ENCODE results near the gene CCDC149.

CCDC149 gene

DNA sequence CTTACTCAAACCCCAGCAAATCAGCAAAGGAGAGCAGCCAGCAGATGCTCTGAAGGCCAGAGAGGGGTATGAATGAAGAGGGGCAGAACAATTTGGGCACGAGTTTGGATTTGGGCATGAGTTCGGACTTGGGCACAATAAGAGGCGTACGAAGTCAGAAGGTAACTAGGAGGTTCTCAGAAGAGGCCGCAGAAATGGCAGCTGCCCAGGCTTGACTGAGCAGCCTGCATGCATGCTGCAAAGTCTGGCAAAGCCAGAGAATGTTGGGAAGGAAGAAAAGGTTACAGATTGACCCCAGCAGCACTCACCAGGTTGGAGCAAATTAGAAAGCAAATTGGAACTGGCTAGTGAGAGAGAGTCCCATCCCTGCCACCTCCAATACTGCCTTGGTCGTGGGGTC is 15.2 kb downstream of the CCDC149 start:
- no peak overlapping the region for H3K27ac Mint-ChIP-seq
- H3K9me3 Mint-ChIP-seq, result no peaks in the 10 kb centered on the region

DNA sequence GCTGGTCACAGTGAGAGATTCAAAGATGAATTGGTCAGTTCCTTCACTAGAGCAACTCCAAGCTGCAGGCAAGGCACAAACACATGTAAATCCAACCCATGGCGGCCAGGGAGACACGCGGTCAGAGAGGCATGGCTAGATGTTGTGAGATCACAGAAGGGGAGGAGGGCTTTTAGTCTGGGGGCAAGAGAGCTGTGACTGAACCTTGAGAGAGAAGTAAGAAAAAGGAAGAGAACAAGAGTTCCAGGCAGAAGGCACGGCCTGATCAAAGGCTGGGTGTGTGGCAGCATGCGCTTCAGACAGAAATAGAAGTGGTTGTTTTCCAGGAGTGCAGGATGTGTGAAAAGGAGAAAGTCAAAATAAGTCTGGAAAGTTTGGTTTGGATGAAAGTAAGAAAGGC is 15.9 kb downstream of the CCDC149 start:
- no peak overlapping the region for H3K4me3 Mint-ChIP-seq
- H3K9me3 Mint-ChIP-seq, result no peaks in the 10 kb centered on the region
- H3K27me3 Mint-ChIP-seq, result no peaks in the 10 kb centered on the region
- intact Hi-C loops (cut with micrococcal nuclease), result no loop called here
- no peak overlapping the region for H3K27ac Mint-ChIP-seq
- H3K36me3 Mint-ChIP-seq (ENCODE audit: low read depth), result no peaks in the 10 kb centered on the region
- H3K4me1 Mint-ChIP-seq (ENCODE audit: low read depth), result no peaks in the 10 kb centered on the region

More for the DNA sequence above, 15.2 kb downstream of the CCDC149 start:
- no peaks in the 10 kb centered on the region for H3K4me1 Mint-ChIP-seq (ENCODE audit: low read depth)
- H3K36me3 Mint-ChIP-seq (ENCODE audit: low read depth), result no peaks in the 10 kb centered on the region
- intact Hi-C loops (cut with micrococcal nuclease), result no loop called here
- H3K27me3 Mint-ChIP-seq, result no peaks in the 10 kb centered on the region
- H3K4me3 Mint-ChIP-seq, result no peak overlapping the region

GRCh38 chr4:24896056-24896455 is 16.8 kb downstream of the CCDC149 start:
- Mint-ChIP-seq H3K36me3 (ENCODE audit: low read depth) (peaks cover 2% of the 10 kb centered on the region), H3K9me3 (no peaks in the 10 kb centered on the region), H3K4me1 (ENCODE audit: low read depth) (no peaks in the 10 kb centered on the region), H3K27me3 (no peaks in the 10 kb centered on the region), H3K27ac (no peak overlapping the region), H3K4me3 (no peak overlapping the region)
- intact Hi-C loops (cut with micrococcal nuclease), result no loop called here

DNA sequence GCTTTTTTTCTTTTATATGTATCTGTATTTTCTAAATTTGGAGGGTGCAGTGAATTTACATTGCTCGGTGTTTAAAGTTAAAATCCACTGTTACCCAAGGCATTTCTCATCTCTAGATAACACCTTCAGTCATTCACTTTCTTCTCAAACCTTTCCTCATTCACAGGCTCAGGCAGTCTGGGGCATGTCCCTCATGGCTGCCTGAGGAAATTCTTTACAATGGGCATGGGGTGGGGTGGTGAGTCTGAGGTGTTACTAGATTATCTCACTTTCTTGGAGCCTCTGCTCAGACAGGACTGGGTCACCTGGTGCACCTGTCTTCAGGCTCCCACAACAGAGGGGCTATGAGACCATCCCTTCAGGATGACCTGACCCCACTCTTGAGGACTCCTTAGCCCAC is 17.4 kb downstream of the CCDC149 start:
- H3K4me1 Mint-ChIP-seq (ENCODE audit: low read depth), result no peaks in the 10 kb centered on the region
- H3K9me3 Mint-ChIP-seq, result no peaks in the 10 kb centered on the region
- intact Hi-C loops (cut with micrococcal nuclease), result no loop called here
- H3K4me3 Mint-ChIP-seq, result no peak overlapping the region
- no peak overlapping the region for H3K27ac Mint-ChIP-seq
- peaks cover 6% of the 10 kb centered on the region for H3K36me3 Mint-ChIP-seq (ENCODE audit: low read depth)
- no peaks in the 10 kb centered on the region for H3K27me3 Mint-ChIP-seq

DNA sequence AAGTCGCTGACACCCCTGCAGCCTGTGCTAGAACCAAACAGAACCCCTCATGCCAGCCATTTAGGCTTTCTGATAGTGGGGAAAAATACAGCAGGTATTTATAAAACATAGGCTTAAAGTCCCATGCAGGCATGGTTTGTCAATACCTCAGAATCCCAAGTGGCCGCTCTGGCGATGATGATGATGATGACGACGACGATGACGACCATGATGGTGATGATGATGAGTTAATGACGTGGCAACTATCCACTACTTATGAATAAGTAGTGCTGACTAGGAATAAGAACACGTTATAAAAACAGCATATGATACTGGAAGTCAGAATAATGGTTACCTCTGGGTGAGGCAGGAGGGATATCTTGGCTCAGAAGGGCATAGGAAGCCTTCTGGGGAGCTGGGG is 18.0 kb downstream of the CCDC149 start:
- no peak overlapping the region for H3K4me3 Mint-ChIP-seq
- H3K9me3 Mint-ChIP-seq, result no peaks in the 10 kb centered on the region
- intact Hi-C loops (cut with micrococcal nuclease), result no loop called here
- peaks cover 6% of the 10 kb centered on the region for H3K36me3 Mint-ChIP-seq (ENCODE audit: low read depth)
- no peaks in the 10 kb centered on the region for H3K27me3 Mint-ChIP-seq
- H3K4me1 Mint-ChIP-seq (ENCODE audit: low read depth), result no peaks in the 10 kb centered on the region
- H3K27ac Mint-ChIP-seq, result no peak overlapping the region

- Mint-ChIP-seq H3K27ac (no peak overlapping the region), H3K9me3 (no peaks in the 10 kb centered on the region), H3K4me3 (no peak overlapping the region), H3K27me3 (no peaks in the 10 kb centered on the region), H3K36me3 (ENCODE audit: low read depth) (peaks cover 6% of the 10 kb centered on the region), H3K4me1 (ENCODE audit: low read depth) (peaks cover 1% of the 10 kb centered on the region)
- intact Hi-C loops (cut with micrococcal nuclease), result no loop called here
Measured at GRCh38 chr4:24894243-24894642, 18.6 kb downstream of the CCDC149 start.

DNA sequence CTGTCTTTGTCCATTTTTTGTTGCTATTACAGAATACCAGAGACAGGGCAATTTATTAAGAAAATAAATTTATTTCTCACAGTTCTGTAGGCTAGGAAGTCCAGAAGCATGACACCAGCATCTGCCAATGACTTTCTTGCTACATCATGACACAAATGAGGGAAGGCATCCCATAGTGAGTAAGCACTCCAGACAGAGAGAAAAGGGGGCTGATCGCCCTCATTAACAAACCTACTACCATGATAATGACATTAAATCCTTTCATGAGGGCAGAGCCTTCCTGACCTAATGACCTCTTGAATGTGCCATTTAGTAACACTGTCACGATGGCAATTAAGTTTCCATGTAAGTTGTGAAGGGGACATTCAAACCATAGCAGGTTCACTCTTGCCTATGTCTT is 20.1 kb downstream of the CCDC149 start:
- H3K4me3 Mint-ChIP-seq, result no peak overlapping the region
- peaks cover 11% of the 10 kb centered on the region for H3K4me1 Mint-ChIP-seq (ENCODE audit: low read depth)
- H3K36me3 Mint-ChIP-seq (ENCODE audit: low read depth), result peaks cover 6% of the 10 kb centered on the region
- no peak overlapping the region for H3K27ac Mint-ChIP-seq
- H3K9me3 Mint-ChIP-seq, result no peaks in the 10 kb centered on the region
- intact Hi-C loops (cut with micrococcal nuclease), result no loop called here
- no peaks in the 10 kb centered on the region for H3K27me3 Mint-ChIP-seq

GRCh38 chr4:24892278-24892677 is 20.6 kb downstream of the CCDC149 start:
- H3K9me3 Mint-ChIP-seq, result no peaks in the 10 kb centered on the region
- no peak overlapping the region for H3K27ac Mint-ChIP-seq
- intact Hi-C loops (cut with micrococcal nuclease), result no loop called here
- no peak overlapping the region for H3K4me3 Mint-ChIP-seq
- no peaks in the 10 kb centered on the region for H3K27me3 Mint-ChIP-seq
- H3K4me1 Mint-ChIP-seq (ENCODE audit: low read depth), result peaks cover 13% of the 10 kb centered on the region
- H3K36me3 Mint-ChIP-seq (ENCODE audit: low read depth), result peaks cover 6% of the 10 kb centered on the region

DNA sequence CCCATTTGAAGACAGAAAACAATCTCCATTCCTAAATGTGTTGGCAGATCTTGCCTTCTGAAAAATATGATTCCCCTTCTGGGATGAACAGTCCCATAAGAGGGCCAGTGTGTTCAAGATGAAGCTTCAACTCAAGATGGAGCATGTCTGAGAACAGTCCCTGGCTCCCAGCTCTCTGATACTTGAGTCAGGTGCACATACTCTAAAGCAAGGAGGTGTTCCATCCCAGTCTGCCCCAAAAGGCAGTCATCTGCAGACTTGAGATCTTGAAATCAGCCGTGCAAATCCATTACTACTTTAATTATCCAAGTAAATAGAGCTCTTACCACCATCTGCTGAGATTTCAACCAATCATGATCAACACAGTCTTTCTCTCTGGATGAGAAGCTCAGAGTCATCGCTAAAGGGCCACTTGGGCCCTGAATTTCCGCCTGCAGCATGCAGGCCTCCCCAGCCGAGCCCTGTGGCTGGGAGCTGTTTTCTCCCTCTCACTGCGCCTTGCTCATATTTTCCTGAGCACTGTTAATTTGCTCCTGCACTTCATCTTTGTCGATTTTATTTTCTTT is 22.2 kb downstream of the CCDC149 start:
- H3K36me3 Mint-ChIP-seq (ENCODE audit: low read depth), result peaks cover 6% of the 10 kb centered on the region
- intact Hi-C loops (cut with micrococcal nuclease), result no loop called here
- H3K27ac Mint-ChIP-seq, result no peak overlapping the region
- H3K9me3 Mint-ChIP-seq, result no peaks in the 10 kb centered on the region
- peaks cover 13% of the 10 kb centered on the region for H3K4me1 Mint-ChIP-seq (ENCODE audit: low read depth)
- H3K27me3 Mint-ChIP-seq, result no peaks in the 10 kb centered on the region
- no peak overlapping the region for H3K4me3 Mint-ChIP-seq

DNA sequence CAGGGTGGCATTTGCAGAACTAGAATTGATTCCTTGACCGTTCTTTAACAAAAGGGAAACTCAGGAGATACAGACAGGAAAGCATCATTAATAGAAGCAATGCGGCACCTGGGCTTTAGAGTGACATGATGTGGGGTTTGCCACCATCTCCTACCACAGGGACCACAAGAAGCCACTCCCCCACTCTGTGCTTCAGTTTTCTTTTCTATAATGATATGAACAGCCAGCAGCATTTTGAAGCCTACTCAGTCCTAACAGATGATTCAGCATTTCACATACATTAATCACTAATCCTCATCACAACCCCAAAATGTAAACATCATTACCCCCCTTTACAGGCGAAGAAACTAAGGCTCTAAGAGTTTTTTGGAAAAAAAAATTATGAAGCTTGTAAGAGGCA is 22.9 kb downstream of the CCDC149 start:
- no peaks in the 10 kb centered on the region for H3K27me3 Mint-ChIP-seq
- H3K36me3 Mint-ChIP-seq (ENCODE audit: low read depth), result peaks cover 8% of the 10 kb centered on the region
- no peak overlapping the region for H3K4me3 Mint-ChIP-seq
- H3K4me1 Mint-ChIP-seq (ENCODE audit: low read depth), result peaks cover 13% of the 10 kb centered on the region
- H3K9me3 Mint-ChIP-seq, result no peaks in the 10 kb centered on the region
- intact Hi-C loops (cut with micrococcal nuclease), result no loop called here
- H3K27ac Mint-ChIP-seq, result no peak overlapping the region

DNA sequence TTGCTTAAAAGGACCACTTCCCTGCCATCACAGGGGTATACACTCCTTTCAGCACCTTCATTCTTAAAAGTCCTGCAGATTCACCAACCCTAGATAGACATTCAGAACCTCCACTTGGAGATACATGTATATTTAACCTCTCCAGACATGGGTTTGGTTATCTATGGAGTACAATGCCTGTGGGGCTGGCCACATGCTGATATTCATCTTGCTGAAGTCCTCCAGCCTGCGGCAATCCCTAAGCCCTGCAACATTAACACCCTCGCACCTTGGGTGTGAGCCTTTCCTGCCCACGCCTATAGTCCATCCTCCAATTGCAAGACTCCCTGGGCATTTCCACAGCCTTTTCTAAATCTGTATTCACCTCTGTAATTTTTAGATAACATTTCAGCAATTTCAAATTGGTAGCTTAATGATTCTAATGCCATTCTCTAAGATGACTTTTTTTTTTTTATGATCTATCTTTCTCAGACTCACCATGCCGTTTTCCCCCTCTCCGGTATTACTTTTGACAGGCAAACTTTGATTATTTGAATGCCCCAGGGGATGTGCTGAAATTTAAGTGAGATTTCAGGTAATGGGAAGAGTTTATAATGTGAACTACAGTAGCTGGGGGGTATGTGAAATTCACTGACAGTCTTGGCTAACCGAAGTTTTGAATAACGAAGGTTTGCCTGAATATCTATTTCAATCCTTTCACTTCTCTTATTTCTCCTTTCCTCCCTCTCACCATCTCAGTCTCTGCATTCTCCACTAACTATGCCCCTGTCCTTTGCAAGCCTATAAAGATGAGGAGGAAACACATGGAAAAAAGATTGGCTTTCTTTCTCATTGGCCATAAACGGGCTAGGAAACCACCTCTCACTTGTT is 24.1 kb downstream of the CCDC149 start:
- intact Hi-C loops (cut with micrococcal nuclease), result no loop called here
- Mint-ChIP-seq H3K36me3 (ENCODE audit: low read depth) (peaks cover 15% of the 10 kb centered on the region), H3K27ac (no peak overlapping the region), H3K4me1 (ENCODE audit: low read depth) (peaks cover 13% of the 10 kb centered on the region), H3K4me3 (no peak overlapping the region), H3K27me3 (no peaks in the 10 kb centered on the region), H3K9me3 (no peaks in the 10 kb centered on the region)

- Mint-ChIP-seq H3K9me3 (no peaks in the 10 kb centered on the region), H3K36me3 (ENCODE audit: low read depth) (peaks cover 15% of the 10 kb centered on the region), H3K27ac (no peak overlapping the region), H3K4me3 (no peak overlapping the region), H3K4me1 (ENCODE audit: low read depth) (peaks cover 13% of the 10 kb centered on the region), H3K27me3 (no peaks in the 10 kb centered on the region)
- intact Hi-C loops (cut with micrococcal nuclease), result no loop called here
Measured at GRCh38 chr4:24887881-24888430, 24.9 kb downstream of the CCDC149 start.

DNA sequence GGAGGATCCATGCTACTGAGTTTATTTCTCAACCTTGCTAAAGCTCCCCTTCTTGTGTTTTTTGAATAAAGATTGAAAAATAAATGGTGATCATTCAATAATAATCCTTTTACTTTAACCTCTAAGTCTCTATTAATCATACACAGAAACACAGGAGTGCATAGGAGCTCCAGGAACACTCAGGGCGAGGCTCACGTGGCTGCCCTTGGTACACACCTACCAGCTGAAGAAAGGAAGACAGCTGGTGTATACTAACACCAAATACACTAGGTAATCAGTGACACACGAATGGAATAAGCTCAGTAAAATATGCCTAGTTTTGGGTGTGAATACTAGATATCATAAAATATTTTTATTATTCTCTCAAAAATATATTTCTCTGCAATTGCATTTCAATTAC is 26.2 kb downstream of the CCDC149 start:
- Mint-ChIP-seq H3K27me3 (no peaks in the 10 kb centered on the region), H3K27ac (no peak overlapping the region), H3K4me3 (no peak overlapping the region), H3K4me1 (ENCODE audit: low read depth) (peaks cover 21% of the 10 kb centered on the region), H3K9me3 (no peaks in the 10 kb centered on the region), H3K36me3 (ENCODE audit: low read depth) (peaks cover 15% of the 10 kb centered on the region)
- intact Hi-C loops (cut with micrococcal nuclease), result no loop called here

GRCh38 chr4:24885342-24885741 is 27.5 kb downstream of the CCDC149 start:
- no peak overlapping the region for H3K27ac Mint-ChIP-seq
- no peak overlapping the region for H3K4me3 Mint-ChIP-seq
- intact Hi-C loops (cut with micrococcal nuclease), result no loop called here
- no peaks in the 10 kb centered on the region for H3K27me3 Mint-ChIP-seq
- H3K36me3 Mint-ChIP-seq (ENCODE audit: low read depth), result peaks cover 9% of the 10 kb centered on the region
- no peaks in the 10 kb centered on the region for H3K9me3 Mint-ChIP-seq
- H3K4me1 Mint-ChIP-seq (ENCODE audit: low read depth), result peaks cover 28% of the 10 kb centered on the region

Measured in dendritic cell treated with granulocyte-macrophage colony-stimulating factor and Interleukin-4, amounts not matched to agents 40 ng/mL and 50 ng/mL, for 4 days (primary cell).